Inflammatory macrophage treated with lipopolysaccharide for 4 hours (primary cell): ENCODE data around the gene DFFB.

Experiments
- DNase-seq: peaks from one replicate; pipeline ENCODE4 v3.0.0-alpha.2; 2020

DFFB gene

GRCh38 chr1:3929126-3929525, 71.8 kb downstream of the DFFB start:
- DNase-seq = no peak

- no peak for DNase-seq
These were observed 73.2 kb downstream of the DFFB start for GRCh38 chr1:3930301-3931006.

GRCh38 chr1:3931007-3931912, 74.0 kb downstream of the DFFB start:
- DNase-seq = no peak

GRCh38 chr1:3932156-3932919, 75.1 kb downstream of the DFFB start:
- DNase-seq = no peak
